HG03565 (cell line): ENCODE data around the gene PLD2.

ENCODE experiments used
- ATAC-seq: cut with Tn5 transposase; IDR thresholded peaks from one replicate; pipeline ENCODE4 v1.9.1; 2021; ENCODE audit warnings: mild to moderate bottlenecking, moderate library complexity; ENCODE audit not compliant: unreplicated experiment

The PLD2 gene

DNA sequence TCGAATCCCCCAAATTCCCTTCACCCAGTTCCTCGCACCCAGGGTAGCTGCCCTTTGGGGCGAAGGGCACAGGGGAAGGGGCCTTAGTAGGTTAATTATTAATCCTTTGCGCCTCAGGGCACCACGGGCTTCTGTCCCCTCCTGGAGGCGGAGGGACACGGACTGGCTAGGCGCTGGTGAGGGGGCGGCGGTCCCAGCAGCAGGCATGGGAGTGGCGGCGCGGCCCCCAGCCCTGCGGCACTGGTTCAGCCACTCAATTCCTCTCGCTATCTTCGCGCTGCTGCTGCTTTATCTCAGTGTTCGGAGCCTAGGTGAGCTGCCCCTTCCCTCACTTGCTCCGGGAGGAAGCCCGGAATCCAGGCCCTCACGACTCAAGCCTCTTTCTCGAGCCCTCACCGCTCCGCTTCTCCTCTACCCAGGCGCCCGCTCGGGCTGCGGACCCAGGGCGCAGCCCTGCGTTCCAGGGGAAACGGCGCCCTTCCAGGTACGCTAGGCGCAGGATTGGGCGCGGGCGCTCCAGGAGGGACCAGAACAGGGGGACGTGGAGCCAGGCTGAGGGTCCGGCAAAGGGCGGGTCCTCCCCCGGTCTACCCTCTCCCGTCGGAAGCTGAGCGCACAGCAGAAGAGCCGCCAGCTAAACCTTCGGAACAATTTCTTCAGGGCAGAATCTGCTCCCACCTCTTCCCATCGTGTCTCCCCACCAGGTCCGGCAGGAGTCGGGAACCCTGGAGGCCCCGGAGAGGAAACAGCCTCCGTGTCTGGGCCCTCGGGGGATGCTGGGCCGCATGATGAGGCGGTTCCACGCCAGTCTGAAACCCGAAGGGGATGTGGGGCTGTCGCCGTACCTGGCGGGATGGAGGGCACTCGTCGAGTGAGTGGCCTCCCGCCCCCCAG is 17.9 kb upstream of the PLD2 start, which contains the start of gene GLTPD2:
Gene GLTPD2, plus strand, starts transcription at position 158 of the 894 bp plus-strand sequence. Its CDS starts 48 bp downstream, at position 206.
- ATAC-seq = no peak

DNA sequence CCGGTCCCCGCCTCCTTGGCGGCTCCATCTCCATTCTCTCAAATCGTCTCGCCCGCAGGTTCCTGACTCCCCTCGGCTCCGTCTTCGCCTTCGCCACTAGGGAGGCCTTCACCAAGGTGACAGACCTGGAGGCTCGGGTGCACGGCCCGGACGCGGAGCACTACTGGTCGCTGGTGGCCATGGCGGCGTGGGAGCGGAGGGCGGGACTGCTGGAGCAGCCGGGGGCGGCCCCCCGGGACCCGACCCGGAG is 17.3 kb upstream of the PLD2 start:
- no peak for ATAC-seq

DNA sequence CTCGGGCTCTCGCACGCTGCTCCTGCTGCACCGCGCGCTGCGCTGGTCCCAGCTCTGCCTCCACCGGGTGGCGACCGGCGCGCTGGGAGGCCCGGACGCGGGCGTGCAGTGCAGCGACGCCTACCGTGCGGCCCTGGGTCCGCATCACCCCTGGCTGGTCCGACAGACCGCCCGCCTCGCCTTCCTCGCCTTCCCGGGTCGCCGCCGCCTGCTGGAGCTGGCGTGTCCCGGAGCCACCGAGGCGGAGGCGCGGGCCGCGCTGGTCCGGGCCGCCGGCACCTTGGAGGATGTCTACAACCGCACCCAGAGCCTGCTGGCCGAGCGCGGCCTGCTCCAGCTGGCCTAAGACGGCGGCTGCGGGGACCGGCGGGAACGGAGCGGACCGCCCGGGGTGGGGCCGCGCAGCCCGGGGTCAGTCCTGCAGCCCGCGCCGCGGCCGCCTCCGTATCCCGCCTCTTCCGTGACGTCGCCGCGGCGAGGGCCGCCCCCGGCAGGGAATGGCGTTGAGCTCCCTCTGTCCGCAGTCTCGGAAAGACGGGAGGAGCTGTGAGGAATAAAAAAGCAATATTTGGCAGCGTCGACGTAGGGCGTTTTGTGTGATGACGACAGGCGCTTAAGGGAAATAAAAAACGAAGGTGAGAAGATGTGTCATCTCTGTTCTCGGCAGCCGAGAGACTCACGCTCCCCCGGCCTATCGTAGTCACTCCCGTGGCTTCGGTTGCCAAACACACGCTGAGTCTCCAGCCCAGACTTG is 16.8 kb upstream of the PLD2 start:
- ATAC-seq = peak; percentile 70

DNA sequence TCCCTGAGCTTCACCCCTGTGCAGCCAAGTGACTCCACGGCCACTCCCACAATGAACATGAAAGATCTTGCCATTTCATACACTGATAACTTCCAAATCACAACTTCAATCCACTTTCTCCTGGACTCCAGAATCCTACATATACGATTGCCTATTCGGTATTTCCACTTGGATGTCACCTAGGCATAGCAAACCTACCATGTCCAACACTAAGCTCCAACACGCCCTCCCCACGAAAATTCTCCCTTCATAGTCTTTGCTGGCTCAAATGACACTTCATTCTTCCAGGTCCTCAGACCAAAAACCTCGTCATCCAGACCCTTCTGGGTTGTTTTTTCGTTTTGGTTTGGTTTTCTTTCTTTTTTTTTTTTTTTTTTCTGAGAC is 16.3 kb upstream of the PLD2 start:
- no peak for ATAC-seq

DNA sequence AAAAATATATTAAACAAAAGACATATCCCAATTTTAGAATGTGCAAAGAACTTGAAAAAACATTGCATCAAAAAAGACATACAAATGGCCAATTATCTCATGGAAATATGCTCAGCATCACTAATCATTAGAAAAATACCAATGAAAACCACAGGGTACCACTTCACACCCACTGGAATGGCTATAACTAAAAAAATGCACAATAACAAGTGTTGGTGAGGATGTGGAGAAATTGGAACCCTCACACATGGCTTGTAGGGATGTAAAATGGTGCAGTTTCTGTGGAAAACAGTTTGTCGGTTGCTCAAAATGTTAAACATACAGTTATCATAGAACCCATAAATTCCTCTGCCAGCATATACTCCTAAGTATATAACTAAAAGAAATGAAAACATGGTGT is 11.8 kb upstream of the PLD2 start:
- no peak for ATAC-seq

DNA sequence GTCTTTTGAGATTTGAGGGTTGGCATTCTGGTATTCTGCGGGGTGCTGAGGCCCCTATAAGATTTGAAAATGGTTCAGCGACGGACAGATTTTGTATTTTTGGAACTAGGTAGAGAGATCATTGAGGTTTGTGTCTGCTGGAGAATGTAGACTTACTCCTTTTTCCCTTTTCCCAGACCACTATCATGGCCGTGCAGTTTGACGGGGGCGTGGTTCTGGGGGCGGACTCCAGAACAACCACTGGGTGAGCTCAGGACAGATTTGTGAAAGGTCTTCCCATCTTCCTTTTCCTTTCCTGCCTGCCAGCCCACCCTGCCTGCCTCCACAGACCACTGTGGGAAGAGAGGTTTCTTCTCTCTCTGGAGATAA is 10.4 kb upstream of the PLD2 start:
- no peak for ATAC-seq

DNA sequence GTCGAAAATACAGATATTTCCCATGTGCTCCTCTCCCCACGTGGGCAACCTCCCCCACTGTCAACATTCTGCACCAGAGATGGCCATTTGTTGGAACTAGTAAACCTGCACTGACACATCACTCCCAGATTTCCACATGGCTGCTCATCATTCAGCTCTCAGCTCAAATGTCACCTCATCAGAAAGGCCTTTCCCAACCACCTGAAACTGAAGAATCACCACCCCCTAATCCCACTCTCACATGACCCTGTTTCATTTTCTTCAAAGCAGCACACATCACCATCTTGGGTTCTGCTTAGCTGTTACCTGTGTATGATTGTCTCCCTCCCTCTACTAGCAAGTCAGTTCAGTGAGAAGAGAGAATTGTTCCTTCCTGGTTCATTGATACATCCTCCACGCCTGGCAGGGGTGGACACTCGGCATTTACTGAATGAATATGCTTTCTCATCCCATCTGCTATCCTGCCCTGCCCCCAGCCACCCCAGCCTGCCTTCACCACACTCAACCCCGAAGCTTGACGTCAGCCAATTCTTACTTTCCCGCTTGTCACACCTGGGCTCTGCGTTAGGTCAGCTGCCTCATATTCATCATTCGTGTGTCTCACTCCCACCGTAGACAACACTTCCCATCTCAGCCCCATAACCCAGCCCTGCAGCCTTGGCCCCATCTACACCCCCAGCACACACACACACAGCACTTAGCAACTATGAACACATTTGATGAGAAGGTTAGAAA is 6.3 kb upstream of the PLD2 start:
- ATAC-seq = no peak

DNA sequence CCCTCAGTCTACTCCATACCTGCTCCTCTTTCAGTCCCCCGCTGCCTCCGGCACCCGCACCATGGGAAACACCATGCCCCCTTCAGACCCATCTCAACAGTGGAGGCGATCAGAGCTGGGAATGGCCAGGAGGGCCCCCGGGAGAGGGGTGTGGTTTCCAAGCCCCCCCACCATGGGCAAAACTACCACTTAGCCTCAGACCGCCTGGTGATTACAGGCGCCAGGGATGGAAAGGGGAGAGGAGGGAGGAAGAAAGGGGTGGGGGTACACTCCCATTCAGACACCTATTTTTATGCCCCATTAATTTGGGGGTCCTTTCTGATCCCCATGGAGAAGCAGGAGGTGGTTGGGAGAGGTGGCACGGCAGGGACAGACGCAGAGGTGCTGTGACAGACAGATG is 4.7 kb upstream of the PLD2 start, which contains the start of gene C17orf114:
Gene C17orf114, minus strand, starts transcription at position 101 of the 400 bp plus-strand sequence.
- ATAC-seq = no peak

DNA sequence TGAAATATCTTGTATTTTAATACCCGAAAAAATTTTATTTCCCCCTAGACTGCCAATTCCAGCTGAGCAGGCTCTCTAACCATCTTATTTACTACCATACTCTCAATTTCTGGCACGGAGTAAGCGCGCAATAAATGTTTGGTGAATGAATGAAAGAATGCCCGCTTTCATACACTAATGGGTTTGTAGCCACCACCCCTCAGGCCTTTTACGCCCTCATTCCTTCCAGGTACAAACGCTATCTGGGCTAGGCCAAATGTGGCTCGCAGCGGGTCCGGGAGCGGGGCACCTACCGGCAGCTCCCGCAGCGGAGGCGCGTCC is 536 bp upstream of the PLD2 start:
- no peak for ATAC-seq

DNA sequence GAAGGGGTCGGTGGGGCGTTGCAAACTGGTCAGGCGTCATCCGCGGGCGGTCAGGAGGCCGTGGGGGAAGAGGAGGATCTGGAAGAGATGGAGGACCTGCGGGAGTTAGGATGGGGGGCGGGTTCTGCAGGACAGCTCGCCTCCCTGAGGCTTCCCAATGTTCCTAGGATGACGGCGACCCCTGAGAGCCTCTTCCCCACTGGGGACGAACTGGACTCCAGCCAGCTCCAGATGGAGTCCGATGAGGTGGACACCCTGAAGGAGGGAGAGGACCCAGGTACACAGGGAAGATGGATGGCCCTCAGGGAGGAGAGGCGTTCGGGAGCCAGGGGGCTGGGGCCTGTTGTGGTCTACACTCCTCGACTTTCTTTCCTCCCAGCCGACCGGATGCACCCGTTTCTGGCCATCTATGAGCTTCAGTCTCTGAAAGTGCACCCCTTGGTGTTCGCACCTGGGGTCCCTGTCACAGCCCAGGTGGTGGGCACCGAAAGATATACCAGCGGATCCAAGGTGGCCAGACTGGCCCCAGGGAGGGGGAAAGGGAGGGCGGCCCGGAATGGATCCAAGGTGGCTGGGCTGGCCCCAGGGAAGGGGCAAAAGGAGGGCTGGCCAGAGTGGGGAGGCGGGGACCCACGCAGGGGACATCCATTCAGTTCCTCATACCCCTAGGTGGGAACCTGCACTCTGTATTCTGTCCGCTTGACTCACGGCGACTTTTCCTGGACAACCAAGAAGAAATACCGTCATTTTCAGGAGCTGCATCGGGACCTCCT is 839 bp downstream of the PLD2 start:
- ATAC-seq = no peak

DNA sequence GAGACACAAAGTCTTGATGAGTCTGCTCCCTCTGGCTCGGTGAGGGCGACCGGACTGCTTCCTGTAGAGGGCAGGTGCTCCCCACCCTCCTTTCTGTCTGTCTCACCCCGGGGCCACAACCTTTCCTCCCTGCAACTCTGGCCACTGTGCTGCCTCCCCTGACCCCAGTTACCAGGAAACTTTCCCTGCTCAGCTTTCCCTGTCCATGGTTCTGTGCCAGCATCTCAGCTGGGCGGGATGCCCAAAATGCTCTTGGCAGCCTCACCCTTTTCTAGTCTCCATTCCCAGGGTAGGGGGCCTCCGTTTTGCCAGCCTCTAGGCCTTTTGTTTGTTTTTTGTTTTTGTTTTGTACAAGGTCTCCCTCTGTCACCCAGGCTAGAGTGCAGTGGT is 1.4 kb downstream of the PLD2 start:
- no peak for ATAC-seq

DNA sequence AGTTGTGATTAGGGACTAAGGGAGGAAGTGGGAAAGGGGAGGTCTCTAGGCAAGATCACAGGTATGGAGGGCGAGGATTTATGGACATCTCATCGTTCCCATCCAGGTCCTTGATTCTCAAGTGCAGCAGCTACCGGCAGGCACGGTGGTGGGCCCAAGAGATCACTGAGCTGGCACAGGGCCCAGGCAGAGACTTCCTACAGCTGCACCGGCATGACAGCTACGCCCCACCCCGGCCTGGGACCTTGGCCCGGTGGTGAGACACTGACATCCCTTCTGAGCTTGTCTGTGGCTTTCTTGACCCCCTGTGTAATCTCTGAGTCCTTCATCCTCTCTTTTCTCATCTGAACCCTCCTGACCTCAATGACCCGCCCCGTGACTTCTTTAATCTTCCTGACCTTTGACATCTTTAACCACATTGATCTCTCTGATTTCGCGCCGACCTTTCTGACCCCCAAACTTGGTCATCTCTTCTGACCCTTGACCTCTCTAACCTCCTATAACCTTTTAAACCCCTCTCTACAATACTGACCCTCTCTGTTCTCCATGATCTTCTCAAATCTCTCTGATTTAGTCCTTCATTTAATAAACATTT is 3.8 kb downstream of the PLD2 start:
- no peak for ATAC-seq

DNA sequence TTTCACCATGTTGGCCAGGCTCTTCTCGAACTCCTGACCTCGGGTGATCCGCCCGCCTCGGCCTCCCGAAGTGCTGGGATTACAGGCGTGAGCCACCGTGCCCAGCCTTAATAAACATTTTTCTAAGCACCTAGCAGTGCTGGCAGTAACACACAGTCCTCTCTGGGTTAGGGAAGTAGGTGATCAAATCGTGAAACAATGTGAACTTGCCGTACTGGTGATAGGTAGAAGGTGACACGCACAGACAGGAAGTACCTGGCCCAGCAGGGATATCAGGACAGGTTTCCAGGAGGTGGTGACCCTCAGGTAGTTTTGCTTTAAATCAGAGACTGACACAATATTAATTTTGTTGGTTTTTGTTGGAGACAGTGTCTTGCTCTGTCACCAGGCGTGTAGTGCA is 4.5 kb downstream of the PLD2 start:
- no peak for ATAC-seq

DNA sequence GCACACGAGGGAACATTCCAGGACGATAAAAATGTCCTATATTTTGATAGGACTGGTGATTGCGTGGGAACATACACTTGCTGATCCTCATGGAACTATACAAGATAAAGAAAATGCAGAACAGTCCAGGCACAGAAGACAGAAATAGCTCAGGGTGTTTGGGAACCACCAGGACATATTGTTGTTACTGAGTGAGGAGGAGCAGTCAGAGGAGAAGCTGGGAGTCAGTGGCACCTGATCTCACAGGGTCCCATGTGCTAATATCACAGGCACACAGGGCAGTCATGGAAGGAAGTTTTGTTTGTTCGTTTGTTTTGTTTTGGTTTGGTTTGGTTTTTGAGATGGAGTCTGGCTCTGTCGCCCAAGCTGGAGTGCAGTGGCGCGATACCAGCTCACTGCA is 5.7 kb downstream of the PLD2 start:
- ATAC-seq = no peak

DNA sequence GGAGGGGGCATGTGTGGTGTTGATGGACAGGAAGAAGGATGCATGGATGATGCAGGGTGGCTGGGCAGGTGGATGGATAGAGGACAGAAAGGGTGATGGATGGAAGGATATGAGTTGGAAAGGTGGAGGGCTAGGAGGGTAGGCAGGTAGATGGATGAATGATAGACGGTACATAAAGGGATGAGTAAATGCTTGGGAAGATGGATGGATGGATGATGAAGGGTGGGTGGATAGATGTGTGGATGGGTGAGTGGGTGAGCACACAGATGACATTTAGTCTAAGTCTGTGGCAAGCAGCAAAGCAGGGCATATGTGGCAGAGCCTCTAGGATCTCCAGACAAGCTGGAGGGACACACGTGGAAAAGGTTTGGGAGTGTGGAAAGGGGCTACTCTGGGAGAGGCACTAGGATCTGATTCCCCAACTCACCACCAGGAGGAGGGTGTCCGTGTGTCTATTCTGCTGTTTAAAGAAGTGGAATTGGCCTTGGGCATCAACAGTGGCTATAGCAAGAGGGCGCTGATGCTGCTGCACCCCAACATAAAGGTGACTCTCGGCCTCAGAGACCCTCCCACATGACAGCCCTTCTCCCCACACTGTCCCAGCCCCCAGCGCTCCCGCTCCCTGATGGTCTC is 8.2 kb downstream of the PLD2 start:
- no peak for ATAC-seq

DNA sequence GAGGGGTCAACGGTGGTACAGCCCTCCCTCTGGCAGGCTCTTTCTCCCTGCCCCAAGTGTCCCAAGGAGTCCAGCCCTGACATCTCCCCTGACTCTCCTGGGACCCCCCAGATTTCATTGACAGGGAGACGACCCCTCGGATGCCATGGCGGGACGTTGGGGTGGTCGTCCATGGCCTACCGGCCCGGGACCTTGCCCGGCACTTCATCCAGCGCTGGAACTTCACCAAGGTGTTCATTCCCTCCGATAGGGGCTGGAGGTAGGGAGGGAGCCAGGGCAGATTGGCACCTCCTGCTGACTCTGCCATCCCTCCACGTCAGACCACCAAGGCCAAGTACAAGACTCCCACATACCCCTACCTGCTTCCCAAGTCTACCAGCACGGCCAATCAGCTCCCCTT is 9.9 kb downstream of the PLD2 start:
- no peak for ATAC-seq

DNA sequence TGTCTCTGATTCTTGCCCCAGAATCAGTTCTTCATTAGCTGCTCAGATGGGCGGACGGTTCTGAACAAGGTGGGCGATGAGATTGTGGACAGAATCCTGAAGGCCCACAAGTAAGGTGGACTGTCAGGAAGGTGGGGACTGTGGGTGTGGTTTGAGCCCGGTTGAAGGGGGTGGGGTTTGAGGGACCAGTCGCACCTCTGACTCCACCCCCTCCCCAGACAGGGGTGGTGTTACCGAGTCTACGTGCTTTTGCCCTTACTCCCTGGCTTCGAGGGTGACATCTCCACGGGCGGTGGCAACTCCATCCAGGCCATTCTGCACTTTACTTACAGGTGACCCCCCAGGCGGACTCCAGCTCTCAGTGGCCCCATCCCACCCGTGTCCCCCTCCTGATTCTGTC is 11.3 kb downstream of the PLD2 start:
- ATAC-seq = no peak

DNA sequence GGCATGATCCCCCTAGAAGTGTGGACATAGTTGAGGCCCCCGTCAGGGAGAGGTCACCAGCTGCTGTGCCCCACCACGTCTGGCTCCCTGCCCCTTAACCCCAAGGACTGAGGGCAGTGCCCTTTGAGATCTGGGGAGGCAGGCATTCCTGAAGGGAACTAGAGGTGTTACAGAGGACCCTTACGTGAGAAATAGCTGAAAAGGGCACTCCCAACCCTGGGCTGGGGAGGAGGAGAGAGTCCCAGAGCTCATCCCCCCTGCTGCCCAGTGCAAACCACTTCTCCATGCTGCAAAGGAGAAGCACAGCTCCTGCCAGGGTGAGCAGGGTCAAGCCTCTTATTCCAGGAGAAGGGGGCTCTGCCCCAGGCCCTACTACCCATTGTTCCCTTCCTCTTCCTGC is 15.9 kb downstream of the PLD2 start:
- no peak for ATAC-seq

DNA sequence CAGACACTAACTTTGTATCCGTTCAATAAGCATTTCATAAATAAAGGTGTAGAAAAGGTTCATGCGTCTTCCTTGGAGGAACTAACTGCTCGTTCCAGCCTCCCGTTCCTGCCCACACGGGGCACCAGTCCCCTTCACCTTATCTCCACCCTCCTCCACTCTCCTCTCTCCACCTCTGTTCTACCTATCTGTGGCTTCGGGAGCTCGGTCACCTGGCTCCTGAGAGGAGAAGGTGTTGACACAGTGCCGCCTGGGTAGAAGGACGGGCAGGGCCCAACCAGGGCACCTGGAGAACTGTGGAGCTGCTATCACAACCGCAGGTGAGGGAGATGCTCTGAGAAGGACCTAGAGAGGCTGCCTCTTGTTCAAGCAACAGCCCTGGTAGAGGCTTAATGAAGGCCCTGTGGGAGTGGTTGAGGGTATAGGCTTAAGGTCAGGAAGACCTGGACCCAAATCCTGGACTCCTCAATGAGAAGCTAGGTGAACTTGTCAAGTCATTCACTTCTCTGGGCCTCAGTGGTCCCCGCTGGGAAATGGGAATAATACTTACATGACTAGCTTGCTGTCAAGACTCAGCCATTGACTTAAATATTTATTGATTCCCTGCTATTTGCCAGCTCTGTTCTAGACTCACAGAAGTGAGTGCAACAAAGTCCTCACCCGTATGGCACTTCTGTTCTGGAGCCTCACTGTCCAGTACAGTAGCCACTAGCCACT is 16.6 kb downstream of the PLD2 start:
- ATAC-seq = no peak

DNA sequence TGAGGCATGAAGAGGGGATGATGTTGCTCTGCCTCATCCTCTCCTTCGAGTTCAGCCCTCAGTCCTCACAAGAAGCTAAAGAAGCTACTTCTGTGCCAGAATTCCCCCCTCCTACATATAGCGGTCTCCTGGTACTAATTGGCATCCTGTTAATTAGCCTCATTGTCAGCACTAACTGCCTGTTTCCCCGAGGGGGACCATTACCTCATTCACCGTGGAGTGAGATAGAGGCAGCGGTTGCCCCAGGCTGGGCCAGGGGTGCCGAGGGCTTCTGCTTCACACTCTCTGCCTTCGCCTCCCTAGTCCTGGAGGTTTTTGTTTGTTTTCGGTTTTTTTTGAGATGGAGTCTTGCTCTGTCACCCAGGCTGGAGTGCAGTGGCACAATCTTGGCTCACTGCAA is 20.4 kb downstream of the PLD2 start:
- no peak for ATAC-seq
